HG03457 (cell line): ENCODE results near the gene TENM4.

Experiments
- ATAC-seq: cut with Tn5 transposase; IDR thresholded peaks from one replicate; pipeline ENCODE4 v1.9.1; 2021; ENCODE audit warnings: moderate number of reproducible peaks; ENCODE audit not compliant: unreplicated experiment

TENM4 gene

GRCh38 chr11:78876676-78877075 is 564.2 kb downstream of the TENM4 start:
- ATAC-seq, result no peak

DNA sequence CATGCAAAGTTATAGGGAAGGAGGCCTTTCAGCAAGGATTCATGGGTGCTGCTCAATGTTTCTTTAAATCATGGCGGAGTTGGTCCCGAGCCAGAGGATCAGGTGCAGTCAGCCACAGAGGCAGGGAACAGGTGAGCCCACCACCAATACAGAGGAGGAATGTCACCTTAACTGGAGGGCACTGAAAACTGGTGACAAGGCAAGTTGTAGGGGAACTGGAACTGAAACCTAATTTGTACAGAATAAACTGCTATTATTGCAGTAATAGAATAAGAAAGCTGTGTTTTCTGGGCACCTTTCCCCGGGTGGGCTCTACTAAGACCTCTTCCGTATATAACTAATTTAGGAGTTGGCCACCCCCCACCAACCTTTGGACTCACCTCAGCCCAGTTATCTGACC is 570.2 kb downstream of the TENM4 start:
- ATAC-seq, result no peak

DNA sequence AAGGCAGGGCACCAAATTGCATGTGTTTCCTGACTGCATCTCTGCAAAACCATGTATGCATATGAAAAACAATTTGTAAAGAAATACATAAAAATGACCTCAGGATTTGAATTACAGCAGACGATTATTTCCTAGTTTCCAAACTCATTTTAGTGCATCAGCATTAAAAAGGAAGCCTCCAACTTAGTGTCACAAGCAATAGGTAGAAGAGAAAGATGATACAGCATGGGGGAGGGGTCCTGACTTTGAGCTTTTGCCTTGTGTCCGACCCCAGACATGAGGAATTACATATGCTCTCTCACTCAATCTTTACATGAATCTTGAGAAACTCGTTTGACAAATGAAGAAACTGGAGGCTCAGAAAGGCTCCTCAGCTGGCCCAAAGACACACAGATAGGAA is 571.5 kb downstream of the TENM4 start:
- no peak for ATAC-seq

- ATAC-seq, result no peak
Measured at GRCh38 chr11:78868563-78868962, 572.3 kb downstream of the TENM4 start.

GRCh38 chr11:78860720-78861422 is 580.0 kb downstream of the TENM4 start:
- no peak for ATAC-seq

DNA sequence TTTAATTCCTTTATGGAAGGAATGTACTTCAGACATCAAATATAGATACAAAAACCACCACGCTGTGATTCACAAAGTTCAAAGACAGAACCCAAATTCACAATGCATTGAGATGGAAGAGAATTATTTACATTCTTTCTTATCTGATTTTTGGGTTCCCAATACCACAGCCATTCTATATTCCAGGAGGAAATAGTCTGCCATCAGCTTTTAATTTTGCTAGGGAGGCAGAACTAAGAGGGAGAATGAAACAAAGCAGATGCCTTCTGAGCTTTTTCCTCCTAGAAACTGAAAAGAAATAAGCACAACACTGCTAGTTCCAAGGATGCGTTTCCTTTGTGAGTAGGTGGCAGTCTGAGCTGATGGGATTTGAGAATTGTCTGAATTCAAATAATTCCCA is 583.1 kb downstream of the TENM4 start:
- no peak for ATAC-seq

DNA sequence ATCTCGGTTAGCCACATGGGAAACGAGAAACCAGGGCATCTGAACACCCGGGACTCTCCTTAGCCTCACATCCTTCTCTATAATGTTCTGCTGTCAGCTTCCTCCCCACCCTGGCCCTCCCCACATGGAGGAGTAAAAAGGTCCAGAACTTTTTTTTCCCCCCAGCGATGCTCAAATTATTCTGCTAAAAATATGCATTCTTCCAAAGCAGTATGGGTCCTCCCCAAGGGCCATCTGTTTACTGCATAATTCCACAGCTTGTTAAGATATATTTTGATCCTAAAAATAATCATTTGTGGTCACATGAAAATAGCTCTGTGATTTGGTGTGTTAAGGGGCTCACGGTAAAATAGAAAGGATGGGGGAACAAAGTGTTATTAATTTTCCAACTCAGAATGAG is 584.6 kb downstream of the TENM4 start:
- ATAC-seq, result no peak

DNA sequence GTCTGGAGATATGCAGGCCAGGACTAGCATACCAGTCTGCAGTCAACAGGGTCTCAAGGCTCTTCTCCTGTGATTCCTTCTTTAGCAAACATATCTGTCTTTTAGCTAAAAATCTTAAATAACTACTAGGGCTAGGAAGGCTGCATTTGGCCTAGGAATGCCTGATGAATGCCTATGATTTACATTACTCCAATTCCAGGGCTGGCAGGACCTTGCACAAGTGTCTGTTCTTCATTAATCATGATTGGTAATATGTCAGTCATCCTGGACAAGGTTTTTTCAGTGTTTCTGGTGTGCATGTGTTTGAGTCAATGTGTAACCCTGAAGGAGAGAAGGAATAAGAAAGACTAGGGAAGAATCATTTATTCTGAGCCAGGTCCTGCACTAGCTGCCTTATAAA is 585.7 kb downstream of the TENM4 start:
- no peak for ATAC-seq

DNA sequence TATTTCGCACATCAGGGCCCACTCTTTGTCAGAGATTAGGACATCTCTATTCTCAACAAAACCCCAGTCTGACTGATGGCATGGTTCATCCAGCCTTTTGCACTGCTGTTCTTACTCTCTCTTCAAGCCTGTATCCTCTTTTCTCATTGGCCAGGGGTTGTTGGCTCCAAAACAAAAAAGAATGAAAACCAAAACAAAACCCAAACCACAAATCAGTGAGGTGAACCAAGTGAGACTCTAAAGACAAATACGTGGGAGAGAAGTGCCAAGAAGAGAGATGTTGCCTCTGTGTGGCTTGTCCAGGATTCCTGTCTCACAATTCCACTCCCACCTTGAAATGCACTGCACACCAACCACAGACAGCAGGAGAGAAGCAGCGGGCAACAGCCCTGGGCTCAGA is 587.3 kb downstream of the TENM4 start:
- no peak for ATAC-seq

- no peak for ATAC-seq
Measured at GRCh38 chr11:78851878-78852586, 588.8 kb downstream of the TENM4 start.

DNA sequence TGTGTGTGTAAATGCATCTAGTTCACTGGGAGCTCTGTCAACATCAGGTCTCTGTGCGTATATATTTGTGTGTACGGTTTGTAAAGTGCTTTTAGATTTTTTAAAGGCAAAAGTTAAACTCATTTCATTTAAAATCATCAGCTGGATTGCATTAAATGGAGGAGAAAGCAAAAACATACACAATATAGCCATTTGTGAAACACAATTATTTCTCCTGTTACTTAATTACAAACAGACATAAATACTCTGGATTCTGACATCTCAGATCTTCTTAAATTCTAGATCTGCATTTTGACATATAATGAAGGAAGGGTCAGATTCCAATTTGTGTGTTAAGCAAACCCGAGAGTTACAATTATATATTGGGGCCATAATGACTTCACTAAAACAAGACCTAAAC is 590.8 kb downstream of the TENM4 start:
- no peak for ATAC-seq

GRCh38 chr11:78846269-78846668 is 594.6 kb downstream of the TENM4 start:
- ATAC-seq, result no peak

- ATAC-seq, result no peak
Measured at GRCh38 chr11:78845496-78845895, 595.3 kb downstream of the TENM4 start.

- no peak for ATAC-seq
Measured at GRCh38 chr11:78841456-78842060, 599.3 kb downstream of the TENM4 start.

GRCh38 chr11:78840623-78841022 is 600.2 kb downstream of the TENM4 start:
- ATAC-seq, result no peak

DNA sequence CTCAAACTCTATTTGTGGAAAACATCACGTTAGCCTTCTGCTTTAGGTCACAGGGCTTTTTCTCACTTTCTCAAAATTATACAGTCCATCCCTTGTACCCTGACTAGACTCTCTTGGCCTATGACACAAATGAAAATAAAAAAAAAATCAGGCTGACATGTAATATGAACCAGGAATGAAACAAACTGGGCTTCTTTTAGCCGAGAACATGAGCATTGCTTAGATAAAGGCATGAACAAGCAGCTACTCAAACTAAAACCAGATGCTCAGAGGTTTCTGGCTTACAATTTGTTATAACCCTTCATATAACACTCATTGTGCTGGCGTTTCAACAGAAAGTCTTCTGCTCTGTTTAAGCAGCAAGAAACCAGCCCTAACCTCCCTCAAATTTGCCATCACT is 600.6 kb downstream of the TENM4 start:
- no peak for ATAC-seq

DNA sequence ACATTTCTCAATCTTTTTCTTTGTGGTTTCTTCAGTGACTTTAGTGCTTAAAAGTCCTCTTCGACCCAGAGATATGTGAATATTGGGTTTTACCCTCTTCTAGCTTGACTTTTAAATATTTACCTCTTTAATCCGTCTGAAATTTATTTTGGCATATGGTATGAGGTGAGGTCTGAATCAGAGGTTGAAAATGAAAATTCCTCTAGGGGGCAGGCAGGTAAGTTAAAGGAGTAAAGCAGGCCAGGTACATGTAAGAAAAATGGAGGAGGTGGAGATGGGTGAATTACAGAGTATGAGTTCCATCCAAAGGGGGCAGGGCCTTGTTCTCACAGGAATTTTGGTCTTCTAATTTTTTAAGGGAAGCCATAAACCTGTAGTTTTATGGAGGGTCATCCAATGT is 602.4 kb downstream of the TENM4 start:
- no peak for ATAC-seq

DNA sequence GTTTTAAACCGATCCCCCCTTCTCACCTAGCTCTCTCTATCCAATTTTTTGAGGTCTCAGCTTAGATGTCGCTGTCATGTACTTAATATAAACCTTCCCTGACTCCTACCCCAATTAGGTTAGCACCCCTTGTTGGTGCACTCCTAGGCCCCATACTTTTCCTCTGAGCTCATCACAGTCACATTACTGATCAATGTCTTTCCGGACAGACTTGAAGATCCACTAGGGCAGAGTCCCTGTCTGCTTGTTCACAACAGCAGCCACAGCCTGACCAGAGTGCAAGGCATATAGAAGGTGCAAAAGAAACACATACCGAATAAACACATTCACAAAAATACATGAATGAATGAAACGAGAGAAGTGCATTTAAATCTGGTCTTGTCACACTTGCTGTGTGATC is 605.2 kb downstream of the TENM4 start:
- ATAC-seq, result no peak

GRCh38 chr11:78834886-78835285 is 605.9 kb downstream of the TENM4 start:
- ATAC-seq, result no peak

DNA sequence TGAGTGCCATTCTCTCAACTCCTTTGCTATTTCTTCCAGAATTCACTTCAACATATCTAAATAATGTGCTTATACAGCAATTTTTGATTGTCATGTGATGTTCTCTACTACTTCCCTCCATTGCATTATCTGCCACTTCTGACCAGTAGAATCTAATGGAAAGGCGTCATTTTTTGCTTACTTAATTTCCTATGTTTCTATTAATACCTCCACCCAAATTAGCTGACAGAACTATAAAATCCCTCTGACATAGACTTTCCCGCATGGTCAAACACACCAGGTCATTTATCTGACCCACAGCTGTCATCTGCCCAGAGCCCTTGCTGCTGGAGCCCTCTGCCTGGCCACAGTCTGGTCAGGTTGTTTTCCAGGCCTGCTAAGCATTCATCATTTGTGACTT is 607.6 kb downstream of the TENM4 start:
- no peak for ATAC-seq

GRCh38 chr11:78832226-78832947 is 608.4 kb downstream of the TENM4 start:
- ATAC-seq, result no peak

GRCh38 chr11:78831571-78831970 is 609.3 kb downstream of the TENM4 start:
- no peak for ATAC-seq
